HG02852 (cell line): ENCODE results near the gene ZHX3.
"Not testable (repeated sequence)": the region's sequence is repeated elsewhere in the genome, so short reads cannot be mapped to it uniquely, and the experiment has no call there.

ENCODE experiments used
- ATAC-seq: cut with Tn5 transposase; IDR thresholded peaks from one replicate; pipeline ENCODE4 v1.9.1; 2021; ENCODE audit warnings: mild to moderate bottlenecking, moderate library complexity; ENCODE audit not compliant: unreplicated experiment

Gene ZHX3

DNA sequence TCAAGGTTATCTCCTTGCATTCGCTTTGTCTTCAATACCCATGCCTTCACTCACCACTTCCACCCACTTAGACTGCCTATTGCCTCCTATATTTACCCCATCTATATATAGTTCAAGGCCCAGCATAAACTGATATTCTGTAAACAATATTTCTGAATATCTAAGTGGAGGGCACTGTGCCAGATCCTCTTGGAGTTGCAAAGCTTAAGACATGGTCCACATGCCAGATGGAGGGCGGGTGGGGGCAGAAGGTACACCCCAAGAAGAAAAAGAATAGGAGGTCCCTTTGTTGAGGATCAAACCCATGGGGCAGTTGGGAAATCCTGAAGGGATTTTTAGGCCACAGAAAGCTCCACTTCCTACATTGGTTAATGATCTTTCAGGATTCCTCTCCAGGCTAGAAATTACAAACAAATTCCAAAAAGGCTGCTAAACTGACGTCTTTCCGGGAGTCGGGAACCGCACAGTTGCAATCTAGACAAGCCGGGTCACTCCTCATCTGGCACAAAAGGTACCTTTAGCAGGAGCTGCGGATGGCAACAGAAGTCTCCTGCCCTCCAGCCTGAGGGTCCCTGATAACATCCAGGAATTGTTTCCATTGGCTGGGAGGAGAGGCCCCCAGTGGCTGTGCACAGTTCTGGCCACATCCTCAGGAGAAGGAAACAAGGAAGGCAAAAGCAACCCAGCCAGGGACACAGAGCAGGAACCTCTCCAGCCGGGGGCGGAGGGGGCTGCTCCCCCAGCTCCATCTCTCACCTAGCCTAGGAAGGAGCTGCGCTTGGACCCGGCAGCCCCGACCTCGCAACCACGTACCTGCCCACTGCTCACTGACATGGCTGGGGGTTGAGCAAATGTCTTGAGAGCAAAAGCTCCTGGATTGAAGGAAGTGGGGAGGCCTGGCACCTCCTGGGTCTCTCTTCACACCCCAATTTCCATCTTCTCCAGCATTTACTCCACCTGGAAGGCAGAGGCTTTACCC, 17.2 kb upstream of the ZHX3 start:
- ATAC-seq, result no peak

DNA sequence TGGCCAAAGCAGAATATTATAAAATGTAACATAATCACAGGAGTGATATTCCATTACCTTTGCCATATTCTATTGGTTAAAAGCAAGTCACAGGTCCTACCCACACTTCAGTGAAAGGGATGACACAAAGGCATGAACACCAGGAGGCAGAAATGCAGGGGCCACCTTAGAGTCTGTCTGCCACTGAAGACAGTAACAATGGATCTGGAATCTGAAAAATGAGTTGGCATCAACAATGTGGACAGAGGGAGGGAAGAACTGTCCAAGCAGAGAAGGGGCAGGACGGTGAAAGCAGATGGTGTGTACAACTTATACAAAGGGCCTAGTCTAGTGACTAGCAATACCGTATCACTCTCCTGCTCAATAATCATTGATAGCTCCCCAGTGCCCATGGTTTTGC, 16.5 kb upstream of the ZHX3 start:
- no peak for ATAC-seq

DNA sequence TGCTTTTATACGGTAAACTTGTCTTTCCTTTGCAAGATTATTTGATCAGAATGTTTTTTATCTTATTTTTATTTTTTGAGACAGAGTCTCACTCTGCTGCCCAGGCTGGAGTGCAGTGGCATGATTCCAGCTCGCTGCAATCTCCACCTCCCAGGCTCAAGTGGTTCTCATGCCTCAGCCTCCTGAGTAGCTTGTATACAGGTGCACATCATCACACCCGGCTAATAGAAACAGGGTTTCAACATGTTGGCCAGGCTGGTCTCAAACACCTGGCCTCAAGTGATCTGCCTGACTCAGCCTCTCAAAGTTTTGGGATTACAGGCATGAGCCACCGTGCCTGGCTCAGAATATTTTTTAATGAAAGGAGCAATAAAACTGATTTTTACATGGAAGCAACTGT, 14.2 kb upstream of the ZHX3 start:
- ATAC-seq, result no peak

DNA sequence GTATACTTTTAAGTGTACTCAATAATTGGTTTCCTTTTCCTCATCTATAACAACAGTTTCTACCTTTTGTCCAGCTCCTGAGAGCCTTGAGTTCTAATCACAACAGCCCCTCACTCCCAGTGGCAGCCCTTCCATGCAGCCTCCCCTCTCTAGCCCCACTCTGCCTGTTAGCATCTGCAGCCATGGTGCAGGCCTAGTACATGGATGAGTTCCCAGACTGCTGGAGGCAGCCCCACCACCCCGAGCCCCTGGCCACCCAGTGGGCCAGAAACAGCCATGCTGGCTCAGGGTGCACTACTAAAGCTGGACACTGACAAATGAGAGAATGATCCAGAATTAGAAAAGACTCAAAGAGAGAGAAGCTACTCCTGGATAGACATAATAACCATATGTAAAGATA, 13.4 kb upstream of the ZHX3 start:
- ATAC-seq, result no peak

DNA sequence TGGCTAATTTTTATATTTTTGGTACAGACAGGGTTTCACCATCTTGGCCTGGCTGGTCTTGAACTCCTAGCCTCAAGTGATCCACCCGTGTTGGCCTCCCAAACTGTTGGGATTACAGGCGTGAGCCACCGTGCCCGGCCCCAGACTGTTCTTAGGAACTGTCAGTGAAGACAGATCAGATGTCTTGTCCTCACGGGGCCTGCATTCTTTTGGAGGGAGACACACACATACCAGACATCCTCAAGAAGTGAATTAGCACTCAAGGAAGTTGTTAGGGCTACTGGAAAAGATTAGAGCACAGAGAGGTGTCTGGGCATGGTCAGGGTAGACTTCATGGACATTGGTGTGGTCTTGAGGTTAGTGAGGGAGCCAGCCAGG, 12.8 kb upstream of the ZHX3 start:
- ATAC-seq, result no peak

DNA sequence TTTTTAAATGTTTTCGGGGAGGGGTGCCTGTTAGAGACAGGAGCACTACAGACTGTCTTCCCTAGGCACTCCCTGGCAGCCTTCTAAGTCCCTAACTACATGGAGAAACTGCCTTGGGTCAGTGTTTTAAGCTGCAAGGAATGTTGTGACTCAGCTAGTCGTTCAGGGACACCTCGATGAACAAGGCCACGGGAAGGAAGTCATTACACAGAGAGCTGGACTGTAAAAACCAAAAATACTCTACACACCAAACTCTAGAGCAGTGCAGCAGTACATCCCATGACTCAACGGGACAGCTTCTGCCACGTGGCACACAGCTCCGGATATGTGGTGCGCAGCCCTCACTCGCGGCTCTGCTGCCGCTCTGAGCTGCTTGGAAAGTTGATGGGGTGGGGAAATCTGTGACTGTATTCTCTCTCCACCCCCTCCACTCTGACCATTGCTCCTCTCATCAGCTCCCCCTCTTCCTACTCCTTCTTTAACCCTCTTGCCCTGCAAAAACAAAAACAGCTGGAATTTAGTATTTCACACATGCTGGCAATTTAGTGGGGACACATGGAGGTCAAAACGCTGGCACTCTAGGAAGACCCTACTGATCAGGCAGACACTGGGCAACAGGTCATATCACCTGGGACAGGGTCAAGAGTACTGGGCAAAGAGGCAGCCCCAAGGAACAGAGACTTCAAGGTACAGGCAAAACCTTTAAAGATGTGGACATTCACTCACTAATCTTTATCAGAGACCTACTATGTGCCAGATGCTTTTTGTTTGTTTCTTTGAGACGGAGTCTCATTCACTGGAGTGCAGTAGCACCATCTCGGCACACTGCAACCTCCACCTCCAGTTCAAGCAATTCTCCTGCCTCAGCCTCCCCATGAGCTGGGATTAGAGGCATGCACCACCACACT, 12.2 kb upstream of the ZHX3 start:
- ATAC-seq, result peak; percentile 83

DNA sequence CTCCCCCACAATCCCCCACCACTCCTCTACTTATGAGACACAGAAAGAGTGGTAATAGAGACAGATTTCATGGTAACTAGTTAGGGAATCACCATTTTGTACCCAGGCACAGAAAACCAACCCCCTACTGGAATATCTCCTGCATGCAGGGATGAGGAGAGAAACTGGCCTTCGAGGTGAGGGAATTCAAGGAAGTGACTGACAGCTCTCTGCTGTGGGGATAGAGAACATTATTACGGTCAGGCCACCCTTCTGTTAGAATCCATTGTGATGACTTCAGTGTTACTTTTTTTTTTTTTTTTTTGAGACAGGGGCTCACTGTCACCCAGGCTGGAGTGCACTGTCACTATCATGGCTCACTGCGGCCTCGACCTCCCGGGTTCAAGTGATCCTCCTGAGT, 9.6 kb upstream of the ZHX3 start:
- ATAC-seq, result no peak

DNA sequence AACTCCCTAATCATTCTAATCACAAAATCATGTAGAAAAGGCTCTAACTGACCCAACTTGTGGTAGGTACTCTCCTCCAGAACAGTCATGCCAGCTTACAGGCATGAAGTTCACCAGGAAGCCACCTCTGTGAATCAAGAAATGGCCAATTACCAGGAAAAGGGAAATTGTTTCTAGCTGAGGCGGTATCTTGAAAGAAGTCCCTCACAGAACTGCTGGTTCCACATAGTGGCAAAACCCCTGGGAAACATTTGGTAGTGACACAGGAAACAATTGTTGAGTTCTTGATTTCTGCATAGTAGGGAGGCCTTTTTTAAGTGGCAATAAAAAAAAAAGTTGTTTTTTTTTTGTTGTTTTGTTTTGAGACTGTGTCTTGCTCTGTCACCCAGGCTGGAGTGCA, 3.4 kb upstream of the ZHX3 start:
- no peak for ATAC-seq

DNA sequence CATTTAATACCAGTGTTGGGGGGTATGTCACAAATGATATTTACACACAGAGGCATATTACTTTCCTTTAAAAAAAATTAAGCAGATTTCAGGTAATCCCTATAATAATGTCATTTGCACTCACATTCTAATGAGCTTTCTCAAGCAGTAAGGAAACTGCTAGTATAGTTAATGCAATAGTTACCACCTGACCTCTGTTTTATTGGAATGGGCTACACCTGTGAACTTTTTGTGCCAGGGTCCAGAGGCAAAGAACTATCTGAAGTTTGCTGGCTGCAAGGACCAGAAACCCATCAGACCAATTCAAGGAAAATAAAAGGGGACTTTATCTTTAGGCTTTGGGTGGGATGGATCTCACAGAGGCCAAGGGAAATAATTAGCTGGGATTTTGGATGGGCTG, 2.9 kb upstream of the ZHX3 start:
- ATAC-seq, result no peak

DNA sequence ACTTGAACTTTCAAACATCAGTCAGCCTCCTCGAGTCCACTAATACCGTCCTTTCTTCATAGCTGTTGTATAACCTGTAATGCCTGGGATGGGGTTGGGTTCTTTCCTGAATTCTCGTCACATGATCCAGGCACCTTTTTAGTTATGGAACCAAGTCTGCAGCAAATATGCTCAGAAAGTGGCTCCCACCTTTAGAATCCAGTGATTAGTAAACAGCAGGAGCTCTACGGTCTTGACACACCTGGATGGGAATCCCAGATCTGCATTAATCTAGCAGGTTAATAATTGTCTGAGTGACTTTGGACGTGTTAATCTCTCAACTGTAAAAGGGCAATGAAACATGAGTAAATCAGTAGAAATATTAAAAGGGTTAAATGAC, 729 bp upstream of the ZHX3 start:
- ATAC-seq, result no peak

DNA sequence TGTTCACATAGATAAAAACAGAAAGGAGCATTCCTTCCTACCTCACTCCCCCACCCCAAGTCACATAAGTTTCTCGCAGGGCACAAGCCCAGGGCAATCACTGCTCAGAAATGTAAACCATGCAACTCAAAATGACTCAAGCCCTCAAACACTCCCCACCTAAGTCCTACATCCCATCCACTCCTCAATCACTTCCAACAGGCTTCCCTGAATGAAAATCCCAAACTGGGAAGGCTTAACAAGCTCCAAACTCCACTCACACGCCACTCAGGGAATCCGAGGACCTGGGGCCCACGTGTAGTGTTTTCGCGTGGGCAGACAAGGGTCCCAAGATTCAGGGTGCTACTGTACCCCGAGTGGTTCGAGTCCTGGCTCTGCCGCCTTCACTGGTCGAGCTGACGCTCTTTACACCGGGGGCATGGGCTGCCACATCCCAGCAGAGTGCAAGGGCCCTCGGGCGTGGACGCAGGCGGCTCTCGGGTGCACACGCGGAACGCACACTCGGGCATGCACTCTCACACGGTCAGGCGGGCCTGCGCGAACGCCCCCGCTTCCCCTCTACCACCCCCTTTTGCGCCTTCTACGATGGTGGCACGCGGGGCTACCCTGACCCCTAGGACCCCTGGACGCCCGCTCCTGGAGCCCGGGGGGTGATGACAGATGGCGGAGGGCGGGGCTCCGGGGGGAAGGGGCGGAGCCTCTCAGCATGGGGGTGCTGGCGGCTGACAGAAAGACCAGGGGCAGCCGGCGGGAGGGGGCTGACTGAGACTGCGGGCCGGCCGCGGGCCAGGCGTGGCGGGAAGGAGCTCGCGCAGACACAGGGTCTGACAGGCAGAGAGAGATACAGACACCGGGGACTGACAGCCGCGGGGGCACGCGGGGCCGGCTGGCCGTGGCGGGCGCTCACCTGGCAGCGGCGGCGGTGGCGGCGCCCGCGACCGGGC, 657 bp downstream of the ZHX3 start:
- peak; percentile 67 for ATAC-seq

DNA sequence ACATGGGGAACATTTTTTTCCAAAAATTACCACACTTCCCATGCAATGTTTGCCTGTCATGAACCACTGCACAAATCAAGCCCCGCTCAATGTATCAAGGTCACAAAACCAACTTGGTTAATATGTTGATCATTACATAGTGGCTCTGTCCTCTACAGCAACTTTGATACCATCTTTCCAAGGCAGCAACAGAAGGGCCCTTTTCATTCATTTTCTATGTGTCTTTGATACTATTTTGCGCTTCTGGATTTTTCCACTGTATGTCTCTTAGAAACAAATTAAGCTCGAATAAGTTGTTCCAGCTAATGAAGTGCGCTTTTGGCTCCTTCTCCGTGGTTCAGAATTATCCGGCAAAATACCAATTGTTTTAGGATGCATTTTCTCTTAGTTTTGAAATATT, 1.5 kb downstream of the ZHX3 start:
- ATAC-seq, result no peak

DNA sequence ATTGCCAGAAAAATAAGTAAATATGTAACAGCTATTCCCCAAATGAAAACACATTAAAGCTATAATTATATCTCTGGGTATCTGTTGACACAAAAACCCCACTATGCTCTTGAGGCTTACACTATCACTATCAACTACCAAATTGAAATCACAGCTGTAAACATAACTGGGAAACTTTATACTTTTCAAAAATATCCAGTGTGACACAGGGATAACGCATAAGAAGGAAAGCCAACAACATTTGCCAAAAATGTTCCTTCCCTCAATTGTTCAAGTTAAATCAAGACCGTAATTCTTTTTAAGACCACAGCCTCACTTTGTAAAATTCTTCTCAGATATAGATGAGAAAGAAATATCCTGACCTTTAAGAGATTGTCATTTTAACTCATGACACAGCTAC, 3.1 kb downstream of the ZHX3 start:
- no peak for ATAC-seq

DNA sequence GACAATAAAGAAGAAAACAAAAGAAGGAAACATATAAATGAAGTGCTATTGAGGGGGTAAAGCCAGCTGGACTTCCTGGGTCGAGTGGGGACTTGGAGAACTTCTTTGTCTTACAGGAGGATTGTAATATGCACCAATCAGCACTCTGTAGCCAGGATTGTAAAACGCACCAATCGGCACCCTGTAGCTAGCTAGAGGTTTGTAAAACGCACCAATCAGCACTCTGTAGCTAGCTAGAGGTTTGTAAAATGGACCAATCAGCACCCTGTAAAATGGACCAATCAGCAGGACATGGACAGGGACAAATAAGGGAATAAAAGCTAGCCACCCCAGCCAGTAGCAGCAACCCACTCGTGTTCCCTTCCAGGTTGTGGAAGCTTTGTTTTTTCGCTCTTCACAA, 5.5 kb downstream of the ZHX3 start:
- not testable (repeated sequence) for ATAC-seq

DNA sequence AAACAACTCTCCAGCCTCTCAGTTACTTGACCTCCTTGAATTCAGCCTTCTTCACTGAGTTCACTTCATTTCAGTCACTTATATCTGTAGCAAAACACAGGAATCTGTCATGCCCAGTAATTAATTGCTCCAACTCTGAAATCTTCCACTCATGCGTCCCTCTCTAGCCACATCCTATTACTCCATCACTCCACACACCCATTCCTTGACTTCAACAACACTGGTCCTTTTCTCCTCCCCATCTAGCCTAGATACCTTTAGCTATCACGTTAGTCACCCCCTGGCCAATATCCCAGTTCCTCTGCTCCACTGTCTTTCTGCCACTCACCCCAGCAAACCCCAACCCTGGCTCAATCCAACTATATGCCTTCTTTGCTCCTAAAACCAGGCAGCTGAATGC, 7.7 kb downstream of the ZHX3 start:
- ATAC-seq, result no peak

DNA sequence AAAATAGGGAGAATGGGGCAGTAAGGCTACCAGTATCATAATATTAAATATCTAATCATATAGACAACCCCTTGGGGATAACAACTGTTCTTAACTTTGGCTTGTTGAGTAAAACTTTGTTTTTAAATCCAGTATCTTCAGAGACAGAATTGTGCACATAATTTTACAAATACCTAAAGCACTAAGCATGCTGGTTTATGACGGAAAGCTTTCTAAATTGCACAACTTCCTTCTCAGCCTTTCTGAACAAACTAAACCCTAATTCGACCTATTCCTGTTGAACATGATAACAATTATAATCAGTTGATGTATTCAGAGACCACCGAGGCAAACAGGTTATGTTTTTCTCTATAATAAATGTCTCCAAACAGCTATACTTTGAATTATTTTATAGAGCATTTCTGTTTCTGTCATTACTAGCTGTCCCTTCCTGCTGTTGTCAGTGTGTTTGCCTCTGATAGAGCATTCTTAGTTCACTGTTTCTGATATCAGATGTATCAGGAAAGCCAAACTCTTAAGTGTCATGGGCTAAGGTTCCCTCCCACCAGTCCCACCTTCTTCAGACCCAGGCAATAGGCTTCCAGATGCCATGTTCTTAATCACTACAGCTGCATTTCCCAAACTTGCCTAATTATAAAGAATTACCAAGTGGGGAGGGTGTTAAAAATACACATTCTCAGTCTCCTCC, 8.7 kb downstream of the ZHX3 start:
- ATAC-seq, result no peak

DNA sequence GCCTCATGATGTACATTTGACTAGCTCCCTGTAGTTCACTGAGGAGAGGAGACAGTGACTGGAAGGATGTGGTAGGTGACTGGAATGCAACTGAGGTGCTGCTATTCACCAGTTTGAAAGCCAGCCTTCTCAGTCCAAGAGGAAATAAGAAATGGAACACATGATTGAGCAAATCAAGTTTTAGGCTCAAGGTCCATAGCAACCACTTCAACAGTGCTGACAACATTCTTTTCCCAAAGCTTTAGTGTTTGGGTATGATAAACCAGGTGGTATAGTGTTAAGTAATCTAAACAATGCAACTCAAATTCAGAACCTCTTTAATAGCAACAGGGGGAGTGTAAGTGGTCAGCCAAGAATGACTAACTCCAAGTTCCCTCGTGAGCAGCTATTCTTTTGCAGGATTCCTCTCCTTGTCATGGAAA, 9.2 kb downstream of the ZHX3 start:
- no peak for ATAC-seq

DNA sequence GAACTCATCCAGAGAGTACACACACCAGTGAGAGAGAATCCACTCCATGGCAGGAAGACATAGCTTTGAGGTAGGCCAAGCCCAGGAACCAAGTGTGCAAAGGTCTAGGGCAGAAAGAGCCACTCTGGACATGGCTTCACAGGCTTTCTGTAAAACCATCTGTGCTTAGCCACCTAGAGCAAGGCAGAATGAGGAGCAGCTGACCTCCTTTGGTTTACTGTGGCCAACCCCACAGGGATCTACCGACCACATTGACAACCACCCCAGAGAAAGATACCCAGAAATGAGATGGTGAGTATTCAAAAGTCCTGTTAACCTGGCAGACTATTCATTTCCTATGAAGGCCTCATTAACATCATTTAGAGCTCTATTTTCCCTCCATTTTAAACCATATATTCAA, 10.5 kb downstream of the ZHX3 start:
- no peak for ATAC-seq

DNA sequence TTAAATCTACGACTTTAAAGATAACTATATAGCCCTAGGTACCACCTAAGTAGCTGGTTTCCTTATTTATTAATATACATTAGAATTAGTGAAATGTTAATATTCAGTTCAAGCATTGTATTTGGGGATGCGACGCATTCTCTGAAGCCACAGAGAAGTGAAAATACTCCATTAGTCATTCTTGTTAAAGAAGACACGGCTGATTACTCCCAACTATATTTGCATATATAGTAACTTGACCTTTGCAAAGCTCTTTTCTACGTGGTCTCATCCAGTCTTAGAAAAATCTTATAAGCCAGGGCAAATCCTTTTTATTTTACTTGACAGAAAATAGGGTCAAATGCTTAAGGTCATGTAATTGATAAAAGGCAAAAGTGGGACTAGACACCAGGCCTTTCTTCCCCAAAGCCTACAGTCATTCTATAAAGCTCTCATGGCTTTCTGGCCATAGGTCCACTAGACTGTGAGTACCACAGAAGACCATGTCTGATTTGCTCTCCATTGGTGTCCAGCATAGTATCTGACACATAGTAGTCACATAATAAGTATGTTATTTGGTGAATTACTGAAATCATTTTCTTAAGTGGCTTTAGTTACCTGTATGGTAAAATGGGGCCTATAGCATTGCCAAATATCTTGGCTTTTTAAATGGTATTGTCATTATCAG, 11.3 kb downstream of the ZHX3 start:
- ATAC-seq, result peak; percentile 89
